Measurements from ENCODE around the gene MOGAT1.

The MOGAT1 gene, protein sequence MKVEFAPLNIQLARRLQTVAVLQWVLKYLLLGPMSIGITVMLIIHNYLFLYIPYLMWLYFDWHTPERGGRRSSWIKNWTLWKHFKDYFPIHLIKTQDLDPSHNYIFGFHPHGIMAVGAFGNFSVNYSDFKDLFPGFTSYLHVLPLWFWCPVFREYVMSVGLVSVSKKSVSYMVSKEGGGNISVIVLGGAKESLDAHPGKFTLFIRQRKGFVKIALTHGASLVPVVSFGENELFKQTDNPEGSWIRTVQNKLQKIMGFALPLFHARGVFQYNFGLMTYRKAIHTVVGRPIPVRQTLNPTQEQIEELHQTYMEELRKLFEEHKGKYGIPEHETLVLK

GRCh38 chr2:222671259-222672067, at the start of gene MOGAT1:
Gene MOGAT1, plus strand, starts transcription at chr2:222671658. Its CDS starts 128 bp downstream, at chr2:222671786.
- no peak for DNase-seq (ENCODE audit: low read depth in 2 of 2)

- DNase-seq (ENCODE audit: low read depth in 2 of 2), result no peak
Measured at GRCh38 chr2:222621893-222622292, 49.6 kb upstream of the MOGAT1 start.

- DNase-seq (ENCODE audit: low read depth in 2 of 2), result no peak
Measured at GRCh38 chr2:222622910-222623309, 48.5 kb upstream of the MOGAT1 start.

DNA sequence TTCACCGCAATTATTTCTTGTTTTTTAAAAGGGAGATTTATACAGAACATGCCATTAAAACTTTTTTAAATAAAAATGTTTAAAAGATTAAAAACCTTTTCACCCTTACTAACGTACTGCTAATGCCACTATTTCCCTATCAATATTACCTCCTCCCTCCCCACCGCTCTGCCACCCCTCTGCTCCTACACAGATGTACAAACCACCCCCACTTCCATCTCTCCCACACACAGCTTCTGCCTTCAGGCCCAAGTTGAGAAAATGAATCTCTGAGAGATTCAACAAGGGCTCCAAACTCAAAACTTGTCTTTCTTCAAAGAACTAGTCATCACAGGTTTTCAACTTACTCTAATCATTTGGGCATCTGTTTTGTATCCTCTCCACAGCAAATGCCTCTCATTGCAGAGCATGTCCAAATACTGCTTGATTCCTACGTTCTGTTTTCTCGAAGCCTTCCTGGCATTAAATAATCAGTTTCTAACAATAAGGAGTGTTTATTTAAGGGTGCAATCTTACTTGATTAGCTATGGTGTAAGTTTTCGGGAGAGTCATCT, 47.6 kb upstream of the MOGAT1 start:
- DNase-seq (ENCODE audit: low read depth in 2 of 2), result no peak

DNA sequence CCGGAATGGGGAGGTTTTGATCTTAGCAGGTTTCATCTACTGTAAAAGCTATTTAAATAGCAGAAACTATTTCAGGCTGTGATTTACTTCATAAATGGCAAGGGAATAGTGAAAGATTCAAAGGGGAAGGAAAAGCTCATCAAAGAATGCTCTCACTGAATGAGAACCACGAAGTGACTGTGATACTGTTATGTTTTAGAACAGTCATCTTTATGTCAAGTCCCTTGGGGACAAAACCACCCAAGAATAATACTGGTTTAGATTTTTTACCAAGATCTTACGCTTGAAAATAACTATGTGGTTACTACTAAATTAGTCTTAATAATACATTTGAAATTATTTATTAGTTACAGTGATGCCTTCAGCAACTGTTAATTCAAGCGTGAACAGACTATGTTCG, 43.7 kb upstream of the MOGAT1 start:
- DNase-seq (ENCODE audit: low read depth in 2 of 2), result no peak

DNA sequence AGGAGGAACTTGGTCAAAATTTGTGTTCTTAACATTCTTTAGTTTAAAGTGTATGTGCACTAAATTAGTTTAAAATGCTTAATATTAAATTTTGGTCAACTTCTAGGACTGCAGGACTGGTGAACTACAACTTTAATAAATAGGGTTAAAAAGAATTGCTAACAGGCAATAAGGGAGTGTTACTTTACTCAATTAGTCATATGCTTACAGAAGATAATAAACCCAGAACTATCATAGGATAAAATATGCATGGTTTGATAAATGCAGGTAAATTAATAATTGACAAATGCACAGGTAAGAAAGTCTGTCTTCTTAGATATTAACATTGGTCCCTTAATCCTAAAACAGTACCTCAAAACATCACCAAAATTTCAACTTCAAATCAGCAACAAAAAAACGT, 36.2 kb upstream of the MOGAT1 start:
- no peak for DNase-seq (ENCODE audit: low read depth in 2 of 2)

GRCh38 chr2:222637067-222637466, 34.4 kb upstream of the MOGAT1 start:
- DNase-seq (ENCODE audit: low read depth in 2 of 2), result no peak

- no peak for DNase-seq (ENCODE audit: low read depth in 2 of 2)
Measured at GRCh38 chr2:222641336-222641735, 30.1 kb upstream of the MOGAT1 start.

- DNase-seq (ENCODE audit: low read depth in 2 of 2), result no peak
Measured at GRCh38 chr2:222643134-222643533, 28.3 kb upstream of the MOGAT1 start.

DNA sequence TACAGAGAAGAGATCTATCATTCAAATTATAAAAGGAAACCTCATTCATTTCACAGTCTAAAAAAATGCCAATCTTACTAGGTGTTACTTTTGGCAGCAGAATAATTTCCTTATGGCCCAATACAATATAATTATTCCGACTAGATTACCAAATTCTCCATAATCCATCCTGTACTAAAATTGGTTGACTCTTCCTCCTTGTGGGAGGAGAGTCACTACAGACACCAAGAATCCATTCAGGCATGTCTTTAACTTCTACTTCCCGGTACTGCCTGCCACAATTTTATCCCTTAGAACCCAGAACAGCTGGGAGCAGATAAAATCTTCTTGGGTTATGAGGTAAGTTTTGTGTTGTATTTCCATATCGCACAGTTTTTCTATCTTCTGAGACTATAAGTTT, 25.4 kb upstream of the MOGAT1 start:
- DNase-seq (ENCODE audit: low read depth in 2 of 2), result no peak

GRCh38 chr2:222649801-222650200, 21.7 kb upstream of the MOGAT1 start:
- DNase-seq (ENCODE audit: low read depth in 2 of 2), result no peak

- DNase-seq (ENCODE audit: low read depth in 2 of 2), result no peak
Measured at GRCh38 chr2:222651718-222652418, 19.6 kb upstream of the MOGAT1 start.

DNA sequence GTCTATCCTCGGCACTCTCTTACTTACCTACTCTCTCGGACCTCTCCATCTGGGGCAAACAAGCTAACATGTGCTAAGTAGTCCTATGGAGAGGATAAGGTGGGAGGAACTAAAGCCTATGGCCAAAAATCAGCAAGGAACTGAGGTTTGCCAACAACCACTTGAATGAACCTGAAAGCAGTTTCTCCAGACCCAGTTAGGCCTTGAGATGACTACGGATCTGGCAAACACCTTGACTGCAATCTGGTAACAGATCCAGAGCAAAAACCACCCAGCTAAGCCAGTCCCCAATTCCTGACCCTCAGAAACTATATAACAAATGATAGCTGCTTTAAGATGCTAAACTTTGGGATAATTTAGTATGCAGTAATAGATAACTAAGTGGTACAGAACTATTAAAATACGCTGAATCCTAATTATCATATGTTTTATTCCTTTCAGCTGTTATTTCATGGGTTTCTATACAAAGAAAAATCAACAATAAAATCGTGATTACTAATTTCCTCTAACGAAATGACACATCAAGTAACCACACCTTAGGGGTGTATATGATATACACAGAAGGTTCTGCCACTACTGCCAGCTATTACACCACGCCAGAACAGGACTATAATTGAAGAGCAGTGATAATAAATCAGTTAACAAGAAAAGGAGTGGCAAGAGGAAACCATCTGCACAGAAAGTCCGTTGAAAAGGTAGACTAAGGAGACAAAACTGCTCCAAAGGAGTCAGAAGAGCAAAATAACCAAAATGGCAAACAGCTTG, 18.8 kb upstream of the MOGAT1 start:
- DNase-seq (ENCODE audit: low read depth in 2 of 2), result no peak

- DNase-seq (ENCODE audit: low read depth in 2 of 2), result no peak
Measured at GRCh38 chr2:222653280-222653679, 18.2 kb upstream of the MOGAT1 start.

GRCh38 chr2:222655787-222656525, 15.5 kb upstream of the MOGAT1 start, which contains the start of gene FARSB:
Gene FARSB, minus strand, starts transcription at chr2:222656092. Its CDS starts 19 bp downstream, at chr2:222656073.
- peak; percentile 85 to 90 for DNase-seq (ENCODE audit: low read depth in 2 of 2)

- no peak for DNase-seq (ENCODE audit: low read depth in 2 of 2)
Measured at GRCh38 chr2:222656526-222657446, 14.7 kb upstream of the MOGAT1 start.

- DNase-seq (ENCODE audit: low read depth in 2 of 2), result no peak
Measured at GRCh38 chr2:222663479-222663878, 8.0 kb upstream of the MOGAT1 start.

- DNase-seq (ENCODE audit: low read depth in 2 of 2), result no peak
Measured at GRCh38 chr2:222668494-222669154, 2.8 kb upstream of the MOGAT1 start.

DNA sequence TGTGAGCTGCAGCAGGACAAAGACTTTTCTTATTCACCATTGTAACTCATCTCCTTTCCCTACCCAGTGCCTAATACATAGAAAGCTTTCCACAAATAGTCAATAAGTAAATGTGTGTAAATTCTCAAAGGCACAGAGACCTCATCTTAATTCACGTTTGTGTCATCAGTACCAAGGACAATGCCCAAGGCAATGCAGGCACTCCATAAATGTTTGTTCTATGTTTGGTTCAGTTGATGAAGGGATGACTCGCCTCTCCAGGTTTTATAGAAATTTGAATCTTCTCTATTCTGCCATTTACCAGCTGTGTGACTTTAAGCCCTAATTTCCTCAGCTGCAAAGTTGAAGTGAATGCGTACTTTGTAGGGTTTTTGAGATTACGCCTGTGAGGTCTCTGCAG, 2.1 kb upstream of the MOGAT1 start:
- no peak for DNase-seq (ENCODE audit: low read depth in 2 of 2)

Measured in stimulated activated CD4-positive, alpha-beta T cell treated with anti-CD3 and anti-CD28 coated beads, Interleukin-4, amount 100 ng/mL, for 48 hours (primary cell).